HepG2 (cell line): Measurements from ENCODE around the gene NEDD8. TPM values are rescaled to one million over a fixed set of nuclear protein-coding genes. Genes with fewer than 3 reads are reported as not detected.
A peak's percentile ranks its signal among the peaks of the same experiment; 100 is the strongest.

Source experiments
- ATAC-seq: fragments of 200-7000 bp; cut with Tn5 transposase; 3 replicates; pipeline ENCODE4 v1.9.1; 2020; ENCODE audit warnings: mild to moderate bottlenecking, moderate library complexity
- BruUV-seq: library from RNA; stranded (reverse); fragments of 400-500 nt; replicated peaks from 2 replicates; lab custom pipeline; 2021; lab: Mats Ljungman, UMichigan
- CTCF ChIA-PET: fragments of 300-600 bp; formaldehyde crosslinking; extraction: SDS; loops from one replicate; lab custom pipeline; 2021; ENCODE audit warnings: low total read pairs, inconsistent platforms, low intra/inter-chr PET ratio; lab: Yijun Ruan, JAX
- POLR2A ChIA-PET: fragments of 350-600 bp; sonication (Branson Sonifier 250); formaldehyde crosslinking; loops from one replicate; lab custom pipeline; 2020; ENCODE audit warnings: antibody characterized with exemption, inconsistent platforms; lab: Yijun Ruan, JAX
- DNase-seq: peaks from one replicate; pipeline ENCODE4 v3.0.0-alpha.2; 2015; ENCODE audit warnings: low spot score
- FAIRE-seq: peaks from 3 replicates; lab custom pipeline; 2011; peaks lifted over from hg19 to GRCh38; lab: Jason Lieb, UNC
- H2AFZ ChIP-seq: one replicate; pipeline ENCODE4 v1.6.1; 2011; ENCODE audit warnings: low read length, inconsistent platforms
- H3K27ac ChIP-seq: fragments of 300-600 bp; 3 replicates; pipeline ENCODE4 v1.8.0; 2011; ENCODE audit warnings: mixed run types, mild to moderate bottlenecking, mixed read lengths, low read length, inconsistent platforms; ENCODE audit not compliant: insufficient read depth; ENCODE audit errors: extremely low read length
- H3K27me3 ChIP-seq, 2 experiments: fragments of 200-600 bp in 1 of 2; 2 replicates in 1 of 2; 3 replicates in 1 of 2; pipeline versions ENCODE4 v1.6.0 to v1.8.0; 2011; ENCODE audit warnings: low read length in 2 of 2, mild to moderate bottlenecking in 2 of 2, moderate library complexity in 2 of 2, inconsistent platforms in 1 of 2; ENCODE audit not compliant: insufficient read depth in 2 of 2, control insufficient read depth in 1 of 2
- H3K36me3 ChIP-seq, 2 experiments: fragments of 200-600 bp in 1 of 2; replicated peaks in 1 of 2; 2 replicates in 1 of 2; 3 replicates in 1 of 2; pipeline versions ENCODE4 v1.5.1 to v1.8.0; 2011; ENCODE audit warnings: low read length in 2 of 2, inconsistent platforms in 1 of 2; ENCODE audit not compliant: insufficient read depth in 2 of 2, control insufficient read depth in 1 of 2
- H3K4me1 ChIP-seq: 2 replicates; pipeline ENCODE4 v1.5.1; 2012; ENCODE audit warnings: low read length, inconsistent platforms; ENCODE audit not compliant: insufficient read depth
- H3K4me2 ChIP-seq: 2 replicates; pipeline ENCODE4 v1.6.0; 2011; ENCODE audit warnings: low read depth, low read length, inconsistent platforms
- H3K4me3 ChIP-seq, 3 experiments: fragments of 200-600 bp in 1 of 3; sonication (generic), shearing (Covaris generic) in 1 of 3; replicated peaks in 1 of 3; 2 replicates each; pipeline ENCODE4 v1.5.1; 2011 to 2016; ENCODE audit warnings: low read length in 3 of 3, inconsistent platforms in 2 of 3, low read depth in 2 of 3, mild to moderate bottlenecking in 2 of 3, control low read depth in 1 of 3, mixed read lengths in 1 of 3; ENCODE audit not compliant: insufficient read depth in 1 of 3
- H3K79me2 ChIP-seq: one replicate; pipeline ENCODE4 v1.6.1; 2011; ENCODE audit warnings: low read length, inconsistent platforms; ENCODE audit not compliant: insufficient read depth
- H3K9ac ChIP-seq: 2 replicates; pipeline ENCODE4 v1.6.0; 2011; ENCODE audit warnings: mild to moderate bottlenecking, low read depth, low read length, inconsistent platforms; ENCODE audit not compliant: insufficient read depth
- H3K9me3 ChIP-seq: 2 replicates; pipeline ENCODE4 v1.5.1; 2012; ENCODE audit warnings: mild to moderate bottlenecking, low read length
- H4K20me1 ChIP-seq: 2 replicates; pipeline ENCODE4 v1.6.0; 2011; ENCODE audit warnings: inconsistent platforms, mild to moderate bottlenecking, low read length, moderate library complexity; ENCODE audit not compliant: insufficient read depth
- CEBPZ ChIP-seq: IDR thresholded peaks from 2 replicates; pipeline ENCODE4 v1.6.1; 2012; ENCODE audit warnings: low read length, improper control_type of control experiment
- KDM3A ChIP-seq: IDR thresholded peaks from 2 replicates; pipeline ENCODE4 v1.6.1; 2018; ENCODE audit warnings: low read depth, missing compliant biosample characterization
- MXD4 ChIP-seq: IDR thresholded peaks from 2 replicates; pipeline ENCODE4 v1.6.1; 2016; ENCODE audit warnings: mild to moderate bottlenecking, missing biosample characterization, missing genetic modification reagents
- NFAT5 ChIP-seq: sonication (generic); formaldehyde crosslinking; IDR thresholded peaks from 2 replicates; pipeline ENCODE4 v1.4.0; 2020; ENCODE audit warnings: missing genetic modification reagents
- SIN3A ChIP-seq: IDR thresholded peaks from 2 replicates; pipeline ENCODE4 v1.6.1; 2011; ENCODE audit warnings: low read depth, mild to moderate bottlenecking, control low read depth, low read length, borderline replicate concordance
- SNRNP70 ChIP-seq: fragments of 200-400 bp; formaldehyde crosslinking; IDR thresholded peaks from 2 replicates; pipeline ENCODE4 v1.6.1; 2017; ENCODE audit warnings: mild to moderate bottlenecking, low read depth, low read length, moderate library complexity
- SOX5 ChIP-seq: IDR thresholded peaks from 2 replicates; pipeline ENCODE4 v1.6.1; 2016; ENCODE audit warnings: borderline replicate concordance
- ZC3H4 ChIP-seq: sonication (generic); formaldehyde crosslinking; IDR thresholded peaks from 2 replicates; pipeline ENCODE4 v1.4.0; 2020; ENCODE audit warnings: missing genetic modification reagents, borderline replicate concordance
- ZNF383 ChIP-seq: sonication (generic); formaldehyde crosslinking; IDR thresholded peaks from 2 replicates; pipeline ENCODE4 v1.4.0; 2020; ENCODE audit warnings: missing genetic modification reagents, mild to moderate bottlenecking, borderline replicate concordance
- ZNF709 ChIP-seq: sonication (generic); formaldehyde crosslinking; IDR thresholded peaks from 2 replicates; pipeline ENCODE4 v1.5.0; 2020; ENCODE audit warnings: mild to moderate bottlenecking, missing genetic modification reagents
- ZNF891 ChIP-seq: sonication (generic); formaldehyde crosslinking; IDR thresholded peaks from 2 replicates; pipeline ENCODE4 v1.5.0; 2020; ENCODE audit warnings: mild to moderate bottlenecking, missing genetic modification reagents
- WGBS: methylation state at CpG from one replicate; pipeline ENCODE4 v1.1.6; 2017; ENCODE audit warnings: low lambda C conversion rate; 5-methylcytosine and 5-hydroxymethylcytosine counted together
- in situ Hi-C: cut with HindIII; loops from 2 replicates; pipeline ENCODE4 v1.10.0; 2017; ENCODE audit warnings: low pct_unique_long_range_greater_than_20kb; ENCODE audit not compliant: extremely low pct_ligation_motif_present
- intact Hi-C: fragments of 100-400 bp; cut with micrococcal nuclease; formaldehyde crosslinking; loops from one replicate; pipeline ENCODE4 v1.10.0; 2022; ENCODE audit not compliant: unreplicated experiment
- polyA plus RNA-seq, 8 experiments: library from polyadenylated mRNA; depleted of rRNA in 3 of 8; stranded (reverse) in 7 of 8; unstranded in 1 of 8; fragments of >200 nt; fragmentation: Illumina TruSeq in 4 of 8; extraction: Trizol in 4 of 8; gene quantifications; 2 replicates each; pipeline versions ENCODE4 v1.2.1 to v1.2.3, GENCODE V29; 2011 to 2016; ENCODE audit warnings: low read depth in 4 of 8, missing spikeins in 1 of 8, mixed read lengths in 1 of 8; ENCODE audit not compliant: insufficient read depth in 1 of 8
- total RNA-seq, 5 experiments: library from RNA; depleted of rRNA; stranded (reverse); fragments of >200 nt; fragmentation: Illumina TruSeq; extraction: Trizol; gene quantifications; 2 replicates each; pipeline ENCODE4 v1.2.3, GENCODE V29; 2016; ENCODE audit warnings: low read depth in 1 of 5

NEDD8 gene
- total and polyA plus RNA-seq, 2 of the 13 experiments (the other 11 are each of a cell fraction or from before 2014, with no cell fraction given), result 535 to 713 TPM

GRCh38 chr14:24215495-24216344 lies 16.4 kb downstream of the NEDD8 start, which contains the start of gene MDP1 (continued):
- peak; percentile 95 for TF ChIP-seq SIN3A
- peak; percentile 100 for TF ChIP-seq KDM3A (CRISPR knock-in tag)
- no peak for TF ChIP-seq SNRNP70
- TF ChIP-seq ZNF891 (CRISPR knock-in tag), result peak; percentile 100
- TF ChIP-seq SOX5 (CRISPR knock-in tag), result peak; percentile 83

GRCh38 chr14:24213866-24214662 lies 18.1 kb downstream of the NEDD8 start:
- Histone ChIP-seq H3K4me2 (peak overlapping the region; percentile 93), H3K9ac (peak overlapping the region; percentile 94), H3K27me3 (no peaks in the 10 kb centered on the region; a peak in 1 of 5 replicates), H2AFZ (peak overlapping the region; percentile 12), H3K27ac (peak overlapping the region; percentile 85), H4K20me1 (no peaks in the 10 kb centered on the region), H3K79me2 (peaks cover 3% of the 10 kb centered on the region), H3K36me3 (peaks cover 20 to 35% of the 10 kb centered on the region in 2 experiments), H3K4me3 (peak overlapping the region; percentile 71 to 98 (median 87)), H3K4me1 (peaks cover 39% of the 10 kb centered on the region), H3K9me3 (no peaks in the 10 kb centered on the region)
- no peak for FAIRE-seq
- no peak for ATAC-seq
- in situ Hi-C loops (no loop called here), intact Hi-C loops (loop anchor here (1.0 kb wide), 3 partner anchors 18 to 73 kb away; partner anchors contain the start of genes EMC9 and IRF9)
- CTCF ChIA-PET, result interaction anchor here (1.3 to 2.1 kb wide), 2 partner anchors 83 to 85 kb away, joined by 4 to 9 read pairs; partner anchors contain the start of genes DHRS1 and NOP9
- peak; percentile 42 for DNase-seq
- 86% methylated on average over 7 of the region's 7 CpGs for WGBS
- POLR2A ChIA-PET, result interaction anchor here (0.7 to 8.1 kb wide), 49 partner anchors 9 to 1236 kb away, joined by 3 to 230 read pairs (median 8); partner anchors contain the start of genes CBLN3, CIDEB, DCAF11 and DHRS1
- TSS peak; percentile 95 for BruUV-seq
- TF ChIP-seq CEBPZ (no peak), MXD4 (CRISPR knock-in tag) (no peak), ZNF383 (CRISPR knock-in tag) (no peak), ZNF709 (CRISPR knock-in tag) (no peak), ZC3H4 (peak; percentile 52; the same call in 1 of the 2 replicates), NFAT5 (CRISPR knock-in tag) (no peak)
